ENCODE data around the gene EPHB2. TPM values are rescaled to one million over a fixed set of nuclear protein-coding genes. Genes with fewer than 3 reads are reported as not detected.

The EPHB2 gene
- total RNA-seq, 2 experiments from 2014 or later, result 0.08 TPM; not detected in 1

DNA sequence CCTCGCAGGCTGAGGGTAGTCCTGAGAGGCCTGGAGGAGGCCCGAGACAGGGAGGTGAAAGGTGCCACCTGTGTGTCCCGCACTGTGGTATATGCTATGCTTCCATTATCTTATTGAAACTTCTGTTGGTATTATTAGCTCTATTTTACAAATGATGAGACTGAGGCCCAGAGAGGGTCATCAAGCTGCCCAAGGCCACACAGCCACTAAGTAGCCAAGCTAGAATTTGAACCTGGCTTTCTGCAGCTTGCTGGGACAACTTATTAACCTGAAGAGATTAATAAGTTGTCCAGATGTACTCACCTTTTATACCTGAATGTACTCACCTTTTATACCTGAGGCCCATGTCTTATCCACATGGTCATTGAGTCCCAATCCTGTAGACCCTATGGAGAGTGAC is 83.0 kb downstream of the EPHB2 start:
- Mint-ChIP-seq H3K27ac (no peak overlapping the region), H3K9me3 (no peaks in the 10 kb centered on the region), H3K27me3 (no peaks in the 10 kb centered on the region), H3K4me3 (no peak overlapping the region), H3K4me1 (ENCODE audit: low read depth) (no peaks in the 10 kb centered on the region), H3K36me3 (ENCODE audit: low read depth) (no peaks in the 10 kb centered on the region)
- no peaks in the 10 kb centered on the region for H3K36me3 ChIP-seq (ENCODE audit: insufficient read depth, low read length)
- peaks cover 0 to 3% of the 10 kb centered on the region in 2 experiments for H3K27me3 ChIP-seq (ENCODE audit: control insufficient read depth in 1 of 2, insufficient read depth in 2 of 2, low read length in 2 of 2)
- intact Hi-C loops (cut with DNase I, micrococcal nuclease), result no loop called here
- CTCF ChIA-PET, result no interaction called here
- H3K27ac ChIP-seq (ENCODE audit: low read depth in 1 of 2, low read length in 2 of 2), result no peak overlapping the region
- no peak for DNase-seq
- POLR2A ChIA-PET, result no interaction called here
- no peak overlapping the region for H3K4me3 ChIP-seq (ENCODE audit: low read length)
- ATAC-seq (ENCODE audit: poor library complexity), result no peak
- H3K9me3 ChIP-seq (ENCODE audit: control insufficient read depth in 1 of 2, insufficient read depth in 1 of 2, low read length in 2 of 2), result no peaks in the 10 kb centered on the region
- TF ChIP-seq, protein P1, sequence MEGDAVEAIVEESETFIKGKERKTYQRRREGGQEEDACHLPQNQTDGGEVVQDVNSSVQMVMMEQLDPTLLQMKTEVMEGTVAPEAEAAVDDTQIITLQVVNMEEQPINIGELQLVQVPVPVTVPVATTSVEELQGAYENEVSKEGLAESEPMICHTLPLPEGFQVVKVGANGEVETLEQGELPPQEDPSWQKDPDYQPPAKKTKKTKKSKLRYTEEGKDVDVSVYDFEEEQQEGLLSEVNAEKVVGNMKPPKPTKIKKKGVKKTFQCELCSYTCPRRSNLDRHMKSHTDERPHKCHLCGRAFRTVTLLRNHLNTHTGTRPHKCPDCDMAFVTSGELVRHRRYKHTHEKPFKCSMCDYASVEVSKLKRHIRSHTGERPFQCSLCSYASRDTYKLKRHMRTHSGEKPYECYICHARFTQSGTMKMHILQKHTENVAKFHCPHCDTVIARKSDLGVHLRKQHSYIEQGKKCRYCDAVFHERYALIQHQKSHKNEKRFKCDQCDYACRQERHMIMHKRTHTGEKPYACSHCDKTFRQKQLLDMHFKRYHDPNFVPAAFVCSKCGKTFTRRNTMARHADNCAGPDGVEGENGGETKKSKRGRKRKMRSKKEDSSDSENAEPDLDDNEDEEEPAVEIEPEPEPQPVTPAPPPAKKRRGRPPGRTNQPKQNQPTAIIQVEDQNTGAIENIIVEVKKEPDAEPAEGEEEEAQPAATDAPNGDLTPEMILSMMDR (IDR thresholded peaks at IDR 0.05), result no peak
- no peaks in the 10 kb centered on the region for H3K4me1 ChIP-seq (ENCODE audit: insufficient read depth, low read length)

DNA sequence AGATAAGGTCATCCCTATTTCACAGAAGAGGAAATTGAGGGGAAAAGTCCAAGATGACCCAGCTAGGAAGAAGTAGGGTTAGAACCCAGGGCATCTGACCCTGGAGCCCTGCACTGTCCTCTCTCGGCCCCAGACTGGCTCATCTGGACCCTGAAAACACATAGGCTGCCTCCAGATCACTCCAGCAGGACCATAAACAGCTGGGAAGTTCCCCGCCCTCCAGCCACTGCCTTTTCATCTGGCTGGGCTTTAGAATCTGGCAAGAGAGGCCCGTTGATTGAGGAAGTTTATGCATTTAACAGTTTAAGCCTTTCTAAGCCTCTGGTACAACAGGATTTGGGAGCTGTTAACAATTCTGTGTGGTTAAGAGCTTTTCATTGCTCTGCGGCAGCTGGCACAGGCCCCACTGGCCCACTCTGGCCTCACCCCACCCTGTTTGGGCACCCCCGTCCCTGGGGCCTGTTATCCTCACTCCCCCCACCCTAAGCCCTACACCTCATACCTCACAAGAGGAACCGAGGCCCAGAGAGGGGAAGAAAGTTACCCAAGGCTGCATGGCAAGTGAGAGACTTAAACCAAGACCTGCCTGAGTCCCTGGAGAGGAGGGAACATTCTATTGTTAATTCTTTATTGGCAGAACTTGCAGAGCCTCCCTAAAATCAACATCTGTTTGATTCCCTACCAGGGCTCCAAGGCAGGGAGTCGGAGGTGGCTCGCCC is 84.2 kb downstream of the EPHB2 start:
- Histone ChIP-seq H3K4me3 (ENCODE audit: low read length) (no peak overlapping the region), H3K27ac (ENCODE audit: low read depth in 1 of 2, low read length in 2 of 2) (no peak overlapping the region), H3K36me3 (ENCODE audit: insufficient read depth, low read length) (no peaks in the 10 kb centered on the region), H3K27me3 (ENCODE audit: control insufficient read depth in 1 of 2, insufficient read depth in 2 of 2, low read length in 2 of 2) (peaks cover 0 to 3% of the 10 kb centered on the region in 2 experiments), H3K9me3 (ENCODE audit: control insufficient read depth in 1 of 2, insufficient read depth in 1 of 2, low read length in 2 of 2) (no peaks in the 10 kb centered on the region), H3K4me1 (ENCODE audit: insufficient read depth, low read length) (no peaks in the 10 kb centered on the region)
- Mint-ChIP-seq H3K27me3 (no peaks in the 10 kb centered on the region), H3K36me3 (ENCODE audit: low read depth) (no peaks in the 10 kb centered on the region), H3K27ac (no peak overlapping the region), H3K4me1 (ENCODE audit: low read depth) (no peaks in the 10 kb centered on the region), H3K9me3 (no peaks in the 10 kb centered on the region), H3K4me3 (no peak overlapping the region)
- ATAC-seq (ENCODE audit: poor library complexity) (no peak), DNase-seq (no peak)
- intact Hi-C loops (cut with DNase I, micrococcal nuclease), result no loop called here
- POLR2A ChIA-PET, result no interaction called here
- CTCF ChIA-PET, result no interaction called here
- TF ChIP-seq, protein P1 (IDR thresholded peaks at IDR 0.05), result no peak

DNA sequence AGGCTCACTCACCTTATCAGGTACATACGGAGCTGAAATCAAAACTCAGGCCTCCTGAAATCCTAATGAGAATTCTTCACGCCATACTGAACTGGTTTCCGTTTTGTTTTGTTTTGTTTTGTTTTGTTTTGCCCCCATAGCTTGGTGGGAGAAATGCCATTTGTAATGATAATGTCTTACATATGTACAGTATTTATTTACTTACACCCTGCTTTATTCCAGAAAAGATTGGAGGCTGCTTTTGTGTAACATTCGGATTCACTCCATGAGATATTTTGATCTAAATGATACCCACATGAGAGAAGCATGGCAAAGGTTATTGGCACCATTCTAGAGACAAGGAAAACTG is 84.7 kb downstream of the EPHB2 start:
- POLR2A ChIA-PET, result no interaction called here
- ATAC-seq (ENCODE audit: poor library complexity) (no peak), DNase-seq (no peak)
- H3K27ac Mint-ChIP-seq, result no peak overlapping the region
- Histone ChIP-seq H3K27ac (ENCODE audit: low read depth in 1 of 2, low read length in 2 of 2) (no peak overlapping the region), H3K27me3 (ENCODE audit: control insufficient read depth in 1 of 2, insufficient read depth in 2 of 2, low read length in 2 of 2) (peaks cover 0 to 3% of the 10 kb centered on the region in 2 experiments), H3K4me1 (ENCODE audit: insufficient read depth, low read length) (no peaks in the 10 kb centered on the region), H3K4me3 (ENCODE audit: low read length) (no peak overlapping the region), H3K36me3 (ENCODE audit: insufficient read depth, low read length) (no peaks in the 10 kb centered on the region), H3K9me3 (ENCODE audit: control insufficient read depth in 1 of 2, insufficient read depth in 1 of 2, low read length in 2 of 2) (no peaks in the 10 kb centered on the region)
- intact Hi-C loops (cut with DNase I, micrococcal nuclease), result no loop called here
- no peaks in the 10 kb centered on the region for H3K36me3 Mint-ChIP-seq (ENCODE audit: low read depth)
- CTCF ChIA-PET, result no interaction called here
- TF ChIP-seq, protein P1 (IDR thresholded peaks at IDR 0.05), result no peak
- peaks cover 1% of the 10 kb centered on the region for H3K27me3 Mint-ChIP-seq
- H3K4me1 Mint-ChIP-seq (ENCODE audit: low read depth), result no peaks in the 10 kb centered on the region
- H3K4me3 Mint-ChIP-seq, result no peak overlapping the region
- H3K9me3 Mint-ChIP-seq, result no peaks in the 10 kb centered on the region
